D341Med (cell line): ENCODE measurements around the gene B3GALT6.

ENCODE experiments used
- DNase-seq: peaks from one replicate; pipeline ENCODE4 v3.0.0; 2012; ENCODE audit warnings: low spot score

The B3GALT6 gene

DNA sequence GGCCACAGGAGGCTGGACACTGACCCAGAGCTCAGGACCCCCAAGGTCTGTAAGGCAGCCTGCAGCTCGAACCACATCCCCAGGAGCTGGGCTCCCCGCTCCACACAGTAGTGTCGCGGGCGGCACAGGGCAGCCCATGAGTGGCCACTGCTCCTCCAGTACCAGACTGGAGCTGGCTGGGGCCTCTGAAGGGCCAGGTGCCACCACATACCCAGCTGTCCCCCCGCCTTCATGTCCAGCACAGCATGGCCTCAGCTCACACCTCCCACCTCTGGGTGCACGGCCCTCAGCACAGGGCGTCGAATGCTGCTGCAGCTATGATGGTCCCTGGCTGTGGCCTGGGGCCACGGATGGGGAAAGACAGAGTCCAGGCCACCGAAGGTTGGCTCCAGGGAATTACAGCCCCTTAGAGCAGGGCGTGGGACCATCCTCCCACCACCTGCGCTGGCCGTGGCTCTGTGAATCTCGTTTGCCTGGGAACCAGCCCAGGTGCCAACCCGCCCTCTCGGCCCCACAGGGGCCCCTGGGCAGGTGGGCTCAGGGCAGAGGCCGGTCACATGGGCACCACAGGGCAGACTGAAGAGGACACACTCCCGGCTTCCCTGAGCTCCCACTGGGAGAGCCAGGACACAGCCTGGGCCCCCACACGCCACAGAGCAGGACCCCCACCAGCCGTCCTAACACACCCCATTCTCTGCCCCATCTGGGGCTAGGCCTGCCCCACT lies 16.0 kb upstream of the B3GALT6 start:
- no peak for DNase-seq

GRCh38 chr1:1216770-1217620 lies 15.0 kb upstream of the B3GALT6 start:
- no peak for DNase-seq

- DNase-seq: no peak
These were observed 14.2 kb upstream of the B3GALT6 start for GRCh38 chr1:1217621-1218523.

GRCh38 chr1:1218524-1219200 lies 13.4 kb upstream of the B3GALT6 start:
- no peak for DNase-seq

DNA sequence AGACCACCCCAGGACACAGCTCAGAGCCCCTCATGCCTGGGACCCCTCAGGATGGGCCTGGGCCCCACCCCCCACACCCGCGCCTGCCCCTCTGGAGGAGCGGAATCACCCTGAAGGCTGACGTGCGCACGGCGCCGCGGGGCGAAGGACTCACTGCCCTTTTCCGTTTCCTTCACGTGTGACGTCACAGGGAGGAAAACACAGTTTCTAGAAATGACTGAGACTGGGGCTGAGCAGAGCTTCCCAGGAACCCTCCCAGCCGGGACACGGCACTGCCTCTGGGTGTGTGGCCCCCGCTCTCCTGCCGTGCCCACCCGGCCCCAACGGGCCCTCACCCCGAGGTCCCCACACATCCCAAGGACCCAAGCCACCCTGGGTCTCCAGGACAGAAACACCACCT lies 12.7 kb upstream of the B3GALT6 start:
- DNase-seq: no peak

DNA sequence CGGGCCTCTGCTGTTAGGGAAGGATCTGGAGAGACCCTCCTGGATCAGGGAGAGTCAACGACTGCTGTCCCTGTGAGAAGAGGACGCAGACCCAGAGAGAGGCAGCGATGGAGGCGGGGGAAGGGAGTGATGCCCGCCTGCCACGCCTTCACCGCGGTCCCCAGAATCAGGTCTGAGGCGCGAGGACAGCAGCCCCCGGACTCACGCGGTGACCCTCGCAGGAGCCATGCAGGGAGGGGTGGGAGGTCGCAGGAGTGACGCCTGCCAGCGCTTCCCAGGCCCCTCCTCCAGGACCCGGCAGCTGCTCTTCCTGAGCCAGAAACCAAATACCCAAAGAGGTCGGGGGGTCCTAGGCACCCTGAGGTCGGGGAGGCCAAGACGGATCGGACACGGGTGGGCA lies 11.8 kb upstream of the B3GALT6 start:
- DNase-seq: no peak

- DNase-seq: no peak
These were observed 10.0 kb upstream of the B3GALT6 start for GRCh38 chr1:1221887-1222574.

DNA sequence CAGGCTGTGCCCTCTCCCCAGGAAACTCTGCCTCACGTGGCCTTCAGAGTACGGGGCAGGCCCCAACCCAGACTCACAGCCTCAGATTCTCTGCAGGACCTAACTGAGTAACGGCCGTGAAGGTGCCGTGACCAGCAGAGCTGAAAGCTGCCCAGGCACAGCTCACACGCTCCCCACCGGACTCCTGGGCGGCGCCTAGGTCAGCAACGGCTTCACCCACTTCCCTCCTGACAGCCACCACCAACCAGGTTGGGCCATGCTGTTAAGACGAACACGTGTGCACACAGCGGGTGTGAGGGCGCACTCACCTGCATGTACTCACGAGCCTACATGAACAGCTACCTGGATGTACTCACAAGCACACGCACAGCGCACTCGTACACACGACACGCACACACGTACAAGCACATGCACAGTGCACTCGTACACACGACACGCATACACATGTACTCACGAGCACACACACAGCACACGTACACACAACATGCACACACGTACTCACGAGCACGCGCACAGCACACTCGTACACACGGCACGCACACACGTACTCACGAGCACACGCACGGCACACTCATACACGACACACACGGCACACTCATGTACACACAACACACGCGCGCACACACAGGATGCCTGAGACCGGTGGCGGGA lies 9.3 kb upstream of the B3GALT6 start:
- no peak for DNase-seq

- no peak for DNase-seq
These were observed 8.7 kb upstream of the B3GALT6 start for GRCh38 chr1:1223321-1223720.

DNA sequence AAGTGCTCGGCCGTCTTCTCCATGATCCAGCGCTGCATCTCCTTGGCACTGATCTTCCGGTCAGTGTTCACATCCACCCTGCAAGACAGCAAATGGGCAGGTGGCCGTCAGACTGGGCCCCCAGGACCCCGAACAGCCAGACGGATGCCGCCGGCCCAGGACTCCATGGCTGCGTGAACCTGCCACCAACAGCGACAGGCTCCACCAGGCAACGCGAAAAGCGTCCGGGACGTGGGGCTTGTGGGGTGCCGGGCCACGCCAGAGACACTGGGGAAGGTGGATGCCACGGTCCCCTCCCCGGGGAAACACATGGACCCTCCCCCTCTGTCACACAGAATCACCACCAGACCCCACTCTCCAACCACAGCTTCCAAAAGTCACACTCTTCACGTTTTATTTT lies 8.1 kb upstream of the B3GALT6 start:
- DNase-seq: no peak

DNA sequence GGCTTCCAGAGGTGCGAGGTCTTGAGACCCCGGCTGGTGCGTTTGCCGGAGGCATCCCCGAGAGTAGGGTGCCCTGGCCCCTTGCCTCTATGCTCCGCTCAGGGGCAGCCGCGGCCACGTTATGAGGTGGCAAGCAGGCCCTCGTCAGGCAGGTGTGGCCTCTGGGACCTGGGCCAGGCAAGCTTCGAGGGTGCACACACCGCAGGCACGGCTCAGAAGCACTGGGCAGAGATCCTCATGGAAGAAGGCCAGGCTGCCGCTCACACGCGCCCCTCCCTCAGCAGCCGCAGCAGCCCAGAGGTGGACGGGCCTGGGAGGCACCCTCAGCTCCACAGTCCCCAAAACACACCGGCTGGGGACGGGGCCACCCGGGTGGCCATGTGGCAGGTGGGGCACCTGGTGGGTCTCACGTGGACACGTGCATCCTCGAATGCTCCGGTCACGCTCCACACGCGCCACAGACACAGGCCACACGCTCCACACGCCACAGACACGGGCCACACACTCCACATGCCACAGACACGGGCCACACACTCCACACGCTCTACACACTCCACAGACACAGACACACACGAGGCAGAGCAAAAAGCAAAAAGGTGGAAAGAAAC lies 6.7 kb upstream of the B3GALT6 start:
- DNase-seq: no peak

- no peak for DNase-seq
These were observed 6.1 kb upstream of the B3GALT6 start for GRCh38 chr1:1225913-1226312.

DNA sequence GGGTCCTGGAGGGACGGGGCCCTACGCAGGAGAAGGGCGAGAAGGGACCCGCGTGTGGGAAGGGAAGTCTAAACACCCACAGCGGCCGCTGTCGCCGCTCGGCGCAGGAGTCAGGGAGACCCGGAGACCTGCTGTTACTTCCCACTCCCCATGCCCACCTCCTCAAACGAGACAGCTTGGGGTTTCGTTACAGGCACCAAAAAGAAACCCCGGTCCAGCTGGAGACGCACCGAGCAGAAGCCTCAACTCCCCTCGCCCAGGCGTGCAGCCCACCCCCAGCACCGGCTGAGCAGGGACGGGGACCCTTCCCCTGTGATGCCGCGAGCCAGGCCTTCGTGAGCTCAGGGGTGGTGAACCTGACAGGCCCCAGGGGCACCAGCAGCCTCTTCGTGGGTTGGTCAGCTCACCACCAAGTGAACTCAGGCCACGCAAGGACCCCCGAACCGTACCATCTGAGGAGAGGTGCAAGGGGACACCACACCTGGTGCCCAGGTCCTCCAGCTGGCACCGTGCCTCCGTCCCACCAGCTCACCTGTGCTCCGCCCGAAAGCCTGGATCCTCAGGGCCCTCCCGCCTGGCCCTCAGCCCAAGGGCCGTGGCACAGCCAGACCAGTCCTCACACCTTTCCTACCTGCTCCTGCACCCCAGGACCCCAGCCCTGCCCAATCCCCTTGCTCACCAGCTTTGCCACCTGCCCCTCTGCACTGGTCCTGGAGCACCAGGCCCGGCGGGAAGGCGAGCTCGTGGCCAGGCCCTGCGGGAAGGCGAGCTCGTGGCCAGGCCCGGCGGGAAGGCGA lies 5.3 kb upstream of the B3GALT6 start:
- DNase-seq: no peak

GRCh38 chr1:1227386-1227785 lies 4.7 kb upstream of the B3GALT6 start:
- no peak for DNase-seq

GRCh38 chr1:1228187-1228586 lies 3.9 kb upstream of the B3GALT6 start:
- DNase-seq: no peak

DNA sequence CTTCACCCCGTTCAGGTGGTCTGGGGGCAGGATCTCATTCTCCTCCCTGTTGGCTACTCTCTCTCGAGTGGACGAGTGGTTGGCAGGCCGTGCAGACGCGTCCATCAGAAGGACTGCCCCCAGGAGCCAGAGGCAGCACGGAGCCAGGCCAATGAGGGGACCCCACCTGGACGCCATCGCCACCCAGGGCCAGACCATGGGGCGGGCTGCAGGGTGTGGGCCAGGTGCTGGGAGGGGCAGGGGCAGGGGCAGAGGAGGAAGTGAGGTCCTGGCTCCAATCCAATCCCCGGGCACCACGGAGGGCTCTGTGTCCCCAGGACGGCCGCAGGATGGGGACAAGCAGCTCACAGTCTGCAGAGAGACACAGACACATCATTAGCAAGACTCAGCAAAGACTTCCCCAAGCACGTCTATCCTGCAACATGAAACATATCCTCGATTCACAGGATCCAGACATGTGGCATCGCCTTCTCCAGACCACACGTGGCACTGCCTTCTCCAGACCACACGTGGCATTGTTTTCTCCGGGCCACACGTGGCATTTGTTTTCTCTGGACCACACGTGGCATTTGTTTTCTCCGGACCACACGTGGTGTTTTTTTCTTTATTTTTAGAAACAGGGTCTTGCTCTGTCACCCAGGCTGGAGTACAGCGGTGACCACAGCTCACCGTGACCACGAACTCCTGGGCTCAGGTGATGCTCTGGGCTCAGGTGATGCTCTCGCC lies 3.3 kb upstream of the B3GALT6 start:
- DNase-seq: no peak

DNA sequence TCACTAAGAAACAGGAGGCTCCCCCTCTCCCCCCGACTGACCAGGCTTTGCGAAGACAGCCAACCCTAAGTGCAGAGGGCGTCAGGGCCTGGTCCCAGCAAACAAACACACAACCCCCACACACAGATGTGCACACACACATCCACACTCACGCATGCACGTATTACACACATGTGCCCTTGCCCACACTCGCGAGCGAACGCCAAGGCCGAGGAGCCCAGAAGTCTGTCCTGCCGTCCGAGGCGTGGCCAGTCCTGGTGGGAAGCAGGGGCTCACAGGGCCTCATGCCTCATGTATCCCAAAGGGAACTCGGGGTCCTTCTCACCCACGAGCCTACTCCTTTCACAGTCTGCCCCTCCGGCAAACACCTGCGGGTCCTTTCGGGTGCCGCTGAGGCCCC lies 2.3 kb upstream of the B3GALT6 start:
- no peak for DNase-seq

- no peak for DNase-seq
These were observed 1.2 kb upstream of the B3GALT6 start for GRCh38 chr1:1230656-1231399.
